Measurements from ENCODE around the gene KNSTRN. TPM values are rescaled to one million over a fixed set of nuclear protein-coding genes. Genes with fewer than 3 reads are reported as not detected.

The KNSTRN gene
- total and polyA plus RNA-seq, 2 of the 13 experiments (the other 11 are each of a cell fraction or from before 2014, with no cell fraction given): 20.3 to 62.3 TPM

DNA sequence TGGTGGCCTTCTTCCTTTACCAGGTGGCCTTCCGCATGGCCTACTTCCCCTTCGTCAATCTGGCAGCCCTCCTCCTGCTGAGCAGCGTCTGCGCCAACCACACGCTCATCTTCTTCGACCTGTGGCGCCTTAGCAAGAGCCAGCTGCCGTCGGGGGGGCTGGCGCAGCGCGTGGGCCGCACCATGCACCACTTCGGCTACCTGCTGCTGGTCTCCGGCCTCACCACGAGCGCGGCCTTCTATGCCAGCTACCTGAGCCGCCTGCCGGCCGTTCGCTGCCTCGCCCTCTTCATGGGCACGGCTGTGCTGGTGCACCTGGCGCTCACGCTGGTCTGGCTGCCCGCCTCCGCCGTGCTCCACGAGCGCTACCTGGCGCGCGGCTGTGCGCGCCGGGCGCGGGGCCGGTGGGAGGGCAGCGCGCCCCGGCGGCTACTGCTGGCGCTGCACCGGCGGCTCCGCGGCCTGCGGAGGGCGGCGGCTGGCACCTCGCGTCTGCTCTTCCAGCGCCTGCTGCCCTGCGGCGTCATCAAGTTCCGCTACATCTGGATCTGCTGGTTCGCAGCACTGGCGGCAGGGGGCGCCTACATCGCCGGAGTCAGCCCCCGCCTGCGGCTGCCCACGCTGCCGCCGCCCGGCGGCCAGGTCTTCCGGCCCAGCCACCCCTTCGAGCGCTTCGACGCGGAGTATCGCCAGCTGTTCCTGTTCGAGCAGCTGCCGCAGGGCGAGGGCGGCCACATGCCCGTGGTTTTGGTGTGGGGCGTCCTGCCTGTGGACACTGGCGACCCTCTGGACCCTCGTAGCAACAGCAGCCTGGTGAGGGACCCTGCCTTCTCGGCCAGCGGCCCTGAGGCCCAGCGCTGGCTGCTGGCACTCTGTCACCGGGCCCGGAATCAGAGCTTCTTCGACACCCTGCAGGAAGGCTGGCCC, 14.6 kb upstream of the KNSTRN start (continued):
- TF ChIP-seq, protein P1, sequence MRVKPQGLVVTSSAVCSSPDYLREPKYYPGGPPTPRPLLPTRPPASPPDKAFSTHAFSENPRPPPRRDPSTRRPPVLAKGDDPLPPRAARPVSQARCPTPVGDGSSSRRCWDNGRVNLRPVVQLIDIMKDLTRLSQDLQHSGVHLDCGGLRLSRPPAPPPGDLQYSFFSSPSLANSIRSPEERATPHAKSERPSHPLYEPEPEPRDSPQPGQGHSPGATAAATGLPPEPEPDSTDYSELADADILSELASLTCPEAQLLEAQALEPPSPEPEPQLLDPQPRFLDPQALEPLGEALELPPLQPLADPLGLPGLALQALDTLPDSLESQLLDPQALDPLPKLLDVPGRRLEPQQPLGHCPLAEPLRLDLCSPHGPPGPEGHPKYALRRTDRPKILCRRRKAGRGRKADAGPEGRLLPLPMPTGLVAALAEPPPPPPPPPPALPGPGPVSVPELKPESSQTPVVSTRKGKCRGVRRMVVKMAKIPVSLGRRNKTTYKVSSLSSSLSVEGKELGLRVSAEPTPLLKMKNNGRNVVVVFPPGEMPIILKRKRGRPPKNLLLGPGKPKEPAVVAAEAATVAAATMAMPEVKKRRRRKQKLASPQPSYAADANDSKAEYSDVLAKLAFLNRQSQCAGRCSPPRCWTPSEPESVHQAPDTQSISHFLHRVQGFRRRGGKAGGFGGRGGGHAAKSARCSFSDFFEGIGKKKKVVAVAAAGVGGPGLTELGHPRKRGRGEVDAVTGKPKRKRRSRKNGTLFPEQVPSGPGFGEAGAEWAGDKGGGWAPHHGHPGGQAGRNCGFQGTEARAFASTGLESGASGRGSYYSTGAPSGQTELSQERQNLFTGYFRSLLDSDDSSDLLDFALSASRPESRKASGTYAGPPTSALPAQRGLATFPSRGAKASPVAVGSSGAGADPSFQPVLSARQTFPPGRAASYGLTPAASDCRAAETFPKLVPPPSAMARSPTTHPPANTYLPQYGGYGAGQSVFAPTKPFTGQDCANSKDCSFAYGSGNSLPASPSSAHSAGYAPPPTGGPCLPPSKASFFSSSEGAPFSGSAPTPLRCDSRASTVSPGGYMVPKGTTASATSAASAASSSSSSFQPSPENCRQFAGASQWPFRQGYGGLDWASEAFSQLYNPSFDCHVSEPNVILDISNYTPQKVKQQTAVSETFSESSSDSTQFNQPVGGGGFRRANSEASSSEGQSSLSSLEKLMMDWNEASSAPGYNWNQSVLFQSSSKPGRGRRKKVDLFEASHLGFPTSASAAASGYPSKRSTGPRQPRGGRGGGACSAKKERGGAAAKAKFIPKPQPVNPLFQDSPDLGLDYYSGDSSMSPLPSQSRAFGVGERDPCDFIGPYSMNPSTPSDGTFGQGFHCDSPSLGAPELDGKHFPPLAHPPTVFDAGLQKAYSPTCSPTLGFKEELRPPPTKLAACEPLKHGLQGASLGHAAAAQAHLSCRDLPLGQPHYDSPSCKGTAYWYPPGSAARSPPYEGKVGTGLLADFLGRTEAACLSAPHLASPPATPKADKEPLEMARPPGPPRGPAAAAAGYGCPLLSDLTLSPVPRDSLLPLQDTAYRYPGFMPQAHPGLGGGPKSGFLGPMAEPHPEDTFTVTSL (CRISPR knock-in tag; IDR thresholded peaks at IDR 0.05; ENCODE audit: borderline replicate concordance): peak; percentile 53; the same call in 1 of the 2 replicates
- peak; percentile 92; the same call in 1 of the 2 replicates for TF ChIP-seq AHR (CRISPR knock-in tag; IDR thresholded peaks at IDR 0.05)
- TF ChIP-seq, protein P2, sequence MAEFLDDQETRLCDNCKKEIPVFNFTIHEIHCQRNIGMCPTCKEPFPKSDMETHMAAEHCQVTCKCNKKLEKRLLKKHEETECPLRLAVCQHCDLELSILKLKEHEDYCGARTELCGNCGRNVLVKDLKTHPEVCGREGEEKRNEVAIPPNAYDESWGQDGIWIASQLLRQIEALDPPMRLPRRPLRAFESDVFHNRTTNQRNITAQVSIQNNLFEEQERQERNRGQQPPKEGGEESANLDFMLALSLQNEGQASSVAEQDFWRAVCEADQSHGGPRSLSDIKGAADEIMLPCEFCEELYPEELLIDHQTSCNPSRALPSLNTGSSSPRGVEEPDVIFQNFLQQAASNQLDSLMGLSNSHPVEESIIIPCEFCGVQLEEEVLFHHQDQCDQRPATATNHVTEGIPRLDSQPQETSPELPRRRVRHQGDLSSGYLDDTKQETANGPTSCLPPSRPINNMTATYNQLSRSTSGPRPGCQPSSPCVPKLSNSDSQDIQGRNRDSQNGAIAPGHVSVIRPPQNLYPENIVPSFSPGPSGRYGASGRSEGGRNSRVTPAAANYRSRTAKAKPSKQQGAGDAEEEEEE (CRISPR knock-in tag; IDR thresholded peaks at IDR 0.05; ENCODE audit: borderline replicate concordance): no peak
- TF ChIP-seq ZEB1 (IDR thresholded peaks at IDR 0.05; ENCODE audit: insufficient replicate concordance, low read depth): no peak
- TF ChIP-seq ZBTB10 (CRISPR knock-in tag; IDR thresholded peaks at IDR 0.05; ENCODE audit: borderline replicate concordance): peak; percentile 88
- TF ChIP-seq PLSCR1 (CRISPR knock-in tag; IDR thresholded peaks at IDR 0.05; ENCODE audit: borderline replicate concordance): 0 out of 2 replicates have a peak, but pooled peaks have one; percentile 55
- no peak for TF ChIP-seq ARNT (IDR thresholded peaks at IDR 0.05)
- TF ChIP-seq FOXA3 (CRISPR knock-in tag; IDR thresholded peaks at IDR 0.05): peak; percentile 35; the same call in 1 of the 2 replicates
- TF ChIP-seq ZNF207 (IDR thresholded peaks at IDR 0.05; ENCODE audit: borderline replicate concordance): no peak
- no peak for TF ChIP-seq TBL1XR1 (IDR thresholded peaks at IDR 0.05; ENCODE audit: borderline replicate concordance, low read length, partially characterized antibody)
- no peak for TF ChIP-seq NBN (conservative IDR thresholded peaks at IDR 0.05)
- no peak for TF ChIP-seq ZNF383 (CRISPR knock-in tag; IDR thresholded peaks at IDR 0.05; ENCODE audit: borderline replicate concordance)
- TF ChIP-seq, protein P3, sequence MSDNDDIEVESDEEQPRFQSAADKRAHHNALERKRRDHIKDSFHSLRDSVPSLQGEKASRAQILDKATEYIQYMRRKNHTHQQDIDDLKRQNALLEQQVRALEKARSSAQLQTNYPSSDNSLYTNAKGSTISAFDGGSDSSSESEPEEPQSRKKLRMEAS (IDR thresholded peaks at IDR 0.05): peak; percentile 97
- no peak for TF ChIP-seq MAFF (IDR thresholded peaks at IDR 0.05; ENCODE audit: low read depth, low read length)
- TF ChIP-seq ZNF530 (CRISPR knock-in tag; IDR thresholded peaks at IDR 0.05; ENCODE audit: low read depth): no peak
- peak; percentile 96 for TF ChIP-seq PRMT3 (CRISPR knock-in tag; IDR thresholded peaks at IDR 0.05; ENCODE audit: borderline replicate concordance, low read depth)
- TF ChIP-seq ZNF674 (CRISPR knock-in tag; IDR thresholded peaks at IDR 0.05; ENCODE audit: low read depth): 0 out of 2 replicates have a peak, but pooled peaks have one; percentile 82
